MM.1S (cell line): ENCODE data around the gene FANCL.

Experiments used
- CTCF ChIP-seq: fragments of 300-600 bp; sonication (generic); IDR thresholded peaks from 2 replicates; pipeline ENCODE4 v1.5.1; 2016; ENCODE audit warnings: antibody characterized with exemption, low read length, mixed read lengths
- EZH2 ChIP-seq: fragments of 300-600 bp; sonication (generic); optimal IDR thresholded peaks from 2 replicates; pipeline ENCODE3; 2017; ENCODE audit warnings: low read depth, mild to moderate bottlenecking, antibody characterized with exemption, low read length, mixed read lengths
- EZH2phosphoT487 ChIP-seq: fragments of 300-600 bp; sonication (generic); IDR thresholded peaks from 2 replicates; pipeline ENCODE4 v1.6.1; 2018; ENCODE audit warnings: antibody characterized with exemption, low read length

GRCh38 chr2:58138396-58139030, 102.6 kb downstream of the FANCL start:
- no peak for TF ChIP-seq CTCF
- TF ChIP-seq EZH2 = no peak
- no peak for TF ChIP-seq EZH2phosphoT487
